Transverse colon (tissue), 4 donors: ENCODE data around the gene B3GNT8. TPM values are rescaled to one million over a fixed set of nuclear protein-coding genes. Genes with fewer than 3 reads are reported as not detected.

ENCODE experiments used
- DNase-seq: peaks from one replicate; pipeline ENCODE4 v3.0.0-alpha.2; 2019
- H3K27ac ChIP-seq, 4 donors: fragments of 200-600 bp; sonication (generic); 2 replicates each; pipeline ENCODE4 v1.5.1; 2016 to 2018; ENCODE audit warnings: inconsistent platforms in 4 of 4
- H3K27me3 ChIP-seq: fragments of 200-600 bp; sonication (generic); 2 replicates; pipeline ENCODE4 v1.5.1; 2017; ENCODE audit warnings: inconsistent platforms
- H3K36me3 ChIP-seq, 4 donors: fragments of 200-600 bp; sonication (generic); 2 replicates each; pipeline ENCODE4 v1.5.1; 2017 to 2019; ENCODE audit warnings: inconsistent platforms in 4 of 4
- H3K4me1 ChIP-seq, 4 donors: fragments of 200-600 bp; sonication (generic); 2 replicates each; pipeline ENCODE4 v1.5.1; 2017 to 2020; ENCODE audit warnings: inconsistent platforms in 4 of 4
- H3K4me3 ChIP-seq, 4 donors: fragments of 200-600 bp; sonication (generic); 1 replicate in 1 of 4; 2 replicates in 3 of 4; pipeline versions ENCODE4 v1.5.1 to v1.6.1; 2017 to 2019; ENCODE audit warnings: inconsistent platforms in 4 of 4
- H3K9me3 ChIP-seq, 2 donors: fragments of 200-600 bp; sonication (generic); 2 replicates each; pipeline ENCODE4 v1.5.1; 2017 to 2019; ENCODE audit warnings: inconsistent platforms in 2 of 2
- EP300 ChIP-seq: sonication (generic); formaldehyde crosslinking; IDR thresholded peaks from one replicate; pipeline ENCODE4 v1.6.1; 2017; ENCODE audit warnings: antibody characterized with exemption, low read depth
- POLR2A ChIP-seq: fragments of 450-650 bp; IDR thresholded peaks from one replicate; pipeline ENCODE4 v1.6.1; 2016; ENCODE audit warnings: antibody characterized with exemption, mild to moderate bottlenecking, moderate library complexity
- POLR2AphosphoS5 ChIP-seq, 3 donors: sonication (generic); formaldehyde crosslinking; IDR thresholded peaks; one replicate each; pipeline ENCODE4 v1.6.1; 2016; ENCODE audit warnings: antibody characterized with exemption in 3 of 3
- WGBS, 2 donors: methylation state at CpG; one replicate each; pipeline ENCODE4 v1.1.5; 2018; ENCODE audit warnings: low coverage in 1 of 2; 5-methylcytosine and 5-hydroxymethylcytosine counted together
- in situ Hi-C, 4 donors: fragments of 200-750 bp; cut with MboI; loops; one replicate each; pipeline versions ENCODE4 v1.15.0 to v1.15.1; 2017; ENCODE audit warnings: low sequenced_read_pairs in 3 of 4, low pct_ligation_motif_present in 1 of 4, low pct_unique_long_range_greater_than_20kb in 1 of 4
- intact Hi-C: fragments of 100-400 bp; cut with DNase I; formaldehyde crosslinking; loops from one replicate; pipeline ENCODE4 v1.15.1; 2023; ENCODE audit warnings: low total_unique reads
- total RNA-seq, 4 donors: library from RNA; depleted of rRNA; stranded (reverse); fragments of >200 nt; gene quantifications; one replicate each; pipeline ENCODE4 v1.1.0, GENCODE V29; 2016
- TF ChIP-seq, protein P1 (sequence below), 5 experiments: fragments of 200-600 bp in 3 of 5; fragments of 450-650 bp in 2 of 5; sonication (generic) in 3 of 5; IDR thresholded peaks; 1 replicate in 2 of 5; 2 replicates in 3 of 5; pipeline ENCODE4 v1.5.1; 2016 to 2017; ENCODE audit warnings: antibody characterized with exemption in 5 of 5, inconsistent platforms in 3 of 5, mild to moderate bottlenecking in 2 of 5, moderate library complexity in 1 of 5

Gene B3GNT8
- total RNA-seq, 4 donors from 2014 or later: 18.5 to 225 (median 49.1) TPM

- intact Hi-C loops (loop anchor here (5.0 kb wide), 1 partner anchor 122 kb away; no protein-coding TSS in a partner anchor), in situ Hi-C loops (loop anchor here (5.0 to 25.0 kb wide), 3 partner anchors 112 to 125 kb away; partner anchors contain the start of gene CEACAM21 (in 2 of the 4))
- H3K4me1 ChIP-seq: peaks cover 0 to 5% (median 0%) of the 10 kb centered on the region in 4 donors
- peaks cover 21% of the 10 kb centered on the region for H3K27me3 ChIP-seq
- no peaks in the 10 kb centered on the region for H3K36me3 ChIP-seq
- DNase-seq: no peak
- no peak overlapping the region for H3K27ac ChIP-seq
- 44% methylated on average over 3 of the region's 3 CpGs; no CpG with 5 or more reads in 1 of the 2 donors for WGBS, 2 donors
- no peaks in the 10 kb centered on the region for H3K9me3 ChIP-seq
- no peak overlapping the region for H3K4me3 ChIP-seq
- TF ChIP-seq POLR2A (no peak), POLR2AphosphoS5 (IDR thresholded peaks at IDR 0.05) (no peak), EP300 (no peak)
- TF ChIP-seq, protein P1, sequence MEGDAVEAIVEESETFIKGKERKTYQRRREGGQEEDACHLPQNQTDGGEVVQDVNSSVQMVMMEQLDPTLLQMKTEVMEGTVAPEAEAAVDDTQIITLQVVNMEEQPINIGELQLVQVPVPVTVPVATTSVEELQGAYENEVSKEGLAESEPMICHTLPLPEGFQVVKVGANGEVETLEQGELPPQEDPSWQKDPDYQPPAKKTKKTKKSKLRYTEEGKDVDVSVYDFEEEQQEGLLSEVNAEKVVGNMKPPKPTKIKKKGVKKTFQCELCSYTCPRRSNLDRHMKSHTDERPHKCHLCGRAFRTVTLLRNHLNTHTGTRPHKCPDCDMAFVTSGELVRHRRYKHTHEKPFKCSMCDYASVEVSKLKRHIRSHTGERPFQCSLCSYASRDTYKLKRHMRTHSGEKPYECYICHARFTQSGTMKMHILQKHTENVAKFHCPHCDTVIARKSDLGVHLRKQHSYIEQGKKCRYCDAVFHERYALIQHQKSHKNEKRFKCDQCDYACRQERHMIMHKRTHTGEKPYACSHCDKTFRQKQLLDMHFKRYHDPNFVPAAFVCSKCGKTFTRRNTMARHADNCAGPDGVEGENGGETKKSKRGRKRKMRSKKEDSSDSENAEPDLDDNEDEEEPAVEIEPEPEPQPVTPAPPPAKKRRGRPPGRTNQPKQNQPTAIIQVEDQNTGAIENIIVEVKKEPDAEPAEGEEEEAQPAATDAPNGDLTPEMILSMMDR (IDR thresholded peaks at IDR 0.05): no peak
Observed at GRCh38 chr19:41449865-41450178, 22.6 kb upstream of the B3GNT8 start.

GRCh38 chr19:41449079-41449864 lies 22.1 kb upstream of the B3GNT8 start:
- TF ChIP-seq POLR2A (no peak), EP300 (no peak), POLR2AphosphoS5 (IDR thresholded peaks at IDR 0.05) (no peak)
- TF ChIP-seq, protein P1 (IDR thresholded peaks at IDR 0.05): peak; percentile 94 to 99 (median 98)
- DNase-seq: peak; percentile 78
- WGBS, 2 donors: 6 to 7% methylated on average over 3 to 22 of the region's 22 CpGs
- intact Hi-C loops (loop anchor here (5.0 kb wide), 1 partner anchor 123 kb away; no protein-coding TSS in a partner anchor), in situ Hi-C loops (loop anchor here in 2 of 4 donors (5.0 to 10.0 kb wide), 2 partner anchors 123 to 126 kb away; partner anchors contain the start of gene CEACAM21 (in 1 of the 2))
- Histone ChIP-seq H3K9me3 (no peaks in the 10 kb centered on the region), H3K4me3 (peak overlapping the region in 1 of 4 donors; percentile 20), H3K36me3 (no peaks in the 10 kb centered on the region), H3K4me1 (peaks cover 0 to 5% (median 0%) of the 10 kb centered on the region in 4 donors), H3K27me3 (peaks cover 21% of the 10 kb centered on the region), H3K27ac (no peak overlapping the region)

DNA sequence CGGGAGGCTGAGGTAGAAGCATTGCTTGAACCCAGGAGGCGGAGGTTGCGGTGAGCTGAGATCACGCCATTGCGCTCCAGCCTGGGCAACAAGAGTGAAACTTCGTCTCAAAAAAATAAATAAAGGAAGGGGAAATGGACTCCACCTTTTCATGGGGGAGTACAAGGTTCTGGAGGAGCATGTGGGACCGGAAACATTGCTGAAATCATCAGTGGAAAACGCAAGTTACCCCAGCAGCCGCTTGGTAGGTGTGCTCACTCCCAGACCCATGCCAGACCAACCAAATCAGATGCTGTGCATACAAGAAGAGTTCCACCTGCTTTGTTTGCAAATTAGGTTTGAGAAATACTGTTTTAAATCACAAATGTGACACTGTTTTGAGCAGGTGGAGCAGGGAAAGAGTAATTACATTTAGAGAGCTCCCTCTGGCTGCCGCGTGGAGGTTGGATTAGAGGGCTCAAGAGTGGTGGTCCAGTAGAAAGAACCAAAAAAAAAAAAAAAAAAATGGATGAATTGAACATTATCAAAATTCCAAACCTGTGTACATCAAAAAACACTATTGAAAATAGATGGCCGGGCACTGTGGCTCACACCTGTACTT lies 20.7 kb upstream of the B3GNT8 start:
- DNase-seq: no peak
- no peak overlapping the region for H3K4me3 ChIP-seq
- no peaks in the 10 kb centered on the region for H3K36me3 ChIP-seq
- no peaks in the 10 kb centered on the region for H3K9me3 ChIP-seq
- intact Hi-C loops (loop anchor here (5.0 kb wide), 1 partner anchor 124 kb away; no protein-coding TSS in a partner anchor), in situ Hi-C loops (loop anchor here in 2 of 4 donors (5.0 to 10.0 kb wide), 2 partner anchors 124 to 127 kb away; partner anchors contain the start of gene CEACAM21 (in 1 of the 2))
- peaks cover 0 to 5% (median 0%) of the 10 kb centered on the region in 4 donors for H3K4me1 ChIP-seq
- 58 to 63% methylated on average over 11 to 12 of the region's 12 CpGs for WGBS, 2 donors
- H3K27me3 ChIP-seq: peaks cover 21% of the 10 kb centered on the region
- no peak overlapping the region for H3K27ac ChIP-seq
- TF ChIP-seq POLR2A (no peak), EP300 (no peak), POLR2AphosphoS5 (IDR thresholded peaks at IDR 0.05) (no peak)
- TF ChIP-seq, protein P1 (IDR thresholded peaks at IDR 0.05): no peak

DNA sequence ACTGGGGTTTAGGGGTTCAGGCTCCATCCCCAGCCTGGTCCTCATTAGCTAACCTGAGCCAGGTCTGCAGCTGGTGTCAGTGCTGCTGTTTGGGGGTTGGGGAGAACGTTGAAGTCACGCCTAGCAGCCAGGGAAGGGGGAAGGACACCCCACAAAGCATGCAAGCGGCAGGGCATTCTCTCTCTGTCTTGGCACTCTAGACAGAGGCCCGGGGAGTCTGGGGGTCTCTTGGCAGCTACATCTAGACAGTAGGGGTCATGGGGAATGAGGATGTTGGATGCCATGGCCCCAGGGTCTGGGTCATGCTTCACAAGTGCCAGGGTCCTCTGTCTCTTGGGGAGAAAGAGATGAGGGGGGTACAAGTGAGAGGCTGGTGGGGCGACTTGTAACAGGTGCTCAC lies 18.4 kb upstream of the B3GNT8 start:
- intact Hi-C loops: loop anchor here (5.0 kb wide), 1 partner anchor 127 kb away; no protein-coding TSS in a partner anchor
- TF ChIP-seq POLR2AphosphoS5 (IDR thresholded peaks at IDR 0.05): no peak
- TF ChIP-seq EP300: no peak
- TF ChIP-seq, protein P1 (IDR thresholded peaks at IDR 0.05): no peak
- TF ChIP-seq POLR2A: no peak
- no peaks in the 10 kb centered on the region for H3K36me3 ChIP-seq
- no peak overlapping the region for H3K4me3 ChIP-seq
- H3K27ac ChIP-seq: no peak overlapping the region
- H3K4me1 ChIP-seq: peaks cover 0 to 5% (median 0%) of the 10 kb centered on the region in 4 donors
- peaks cover 21% of the 10 kb centered on the region for H3K27me3 ChIP-seq
- H3K9me3 ChIP-seq: no peaks in the 10 kb centered on the region
- DNase-seq: no peak
- WGBS, 2 donors: 46 to 64% methylated on average over 3 to 5 of the region's 5 CpGs
- in situ Hi-C loops: loop anchor here in 2 of 4 donors (5.0 to 10.0 kb wide), 2 partner anchors 127 to 129 kb away; partner anchors contain the start of gene CEACAM21 (in 1 of the 2)
